CD14-positive monocyte (primary cell): ENCODE data around the gene AKT1. TPM values are rescaled to one million over a fixed set of nuclear protein-coding genes. Genes with fewer than 3 reads are reported as not detected.

Source experiments
- DNase-seq, 3 donors: peaks; one replicate each; pipeline ENCODE4 v3.0.0-alpha.2; 2011 to 2022
- H2AFZ ChIP-seq: 2 replicates; pipeline ENCODE4 v1.6.0; 2012; ENCODE audit warnings: mild to moderate bottlenecking, low read depth, low read length, inconsistent platforms; ENCODE audit not compliant: insufficient read depth, poor library complexity, severe bottlenecking
- H3K27ac ChIP-seq, 2 donors: 1 replicate in 1 of 2; 2 replicates in 1 of 2; pipeline ENCODE4 v1.5.1; 2012 to 2013; ENCODE audit warnings: low read length in 2 of 2, control low read depth in 1 of 2, inconsistent platforms in 1 of 2, low read depth in 1 of 2, mild to moderate bottlenecking in 1 of 2
- H3K27me3 ChIP-seq, 2 donors: one replicate each; pipeline versions ENCODE4 v1.6.0 to v1.6.1; 2011 to 2013; ENCODE audit warnings: low read length in 2 of 2; ENCODE audit not compliant: control insufficient read depth in 2 of 2, insufficient read depth in 2 of 2
- H3K36me3 ChIP-seq, 2 donors: replicated peaks in 1 of 2; 1 replicate in 1 of 2; 2 replicates in 1 of 2; pipeline versions ENCODE4 v1.5.1 to v1.6.1; 2012 to 2013; ENCODE audit warnings: low read length in 2 of 2, control low read depth in 1 of 2, inconsistent platforms in 1 of 2, mild to moderate bottlenecking in 1 of 2; ENCODE audit not compliant: insufficient read depth in 2 of 2, control insufficient read depth in 1 of 2
- H3K4me1 ChIP-seq, 2 donors: 1 replicate in 1 of 2; 2 replicates in 1 of 2; pipeline versions ENCODE4 v1.5.1 to v1.6.1; 2012 to 2013; ENCODE audit warnings: low read length in 2 of 2, control low read depth in 1 of 2, inconsistent platforms in 1 of 2, mild to moderate bottlenecking in 1 of 2, moderate library complexity in 1 of 2; ENCODE audit not compliant: insufficient read depth in 2 of 2, control insufficient read depth in 1 of 2
- H3K4me2 ChIP-seq: replicated peaks from 2 replicates; pipeline ENCODE3; 2012; ENCODE audit warnings: low read length, moderate library complexity, mild to moderate bottlenecking; ENCODE audit not compliant: poor library complexity, severe bottlenecking; ENCODE audit errors: extremely low read depth
- H3K4me3 ChIP-seq, 3 experiments: fragments of 200-600 bp in 1 of 3; sonication (generic) in 1 of 3; replicated peaks in 1 of 3; 1 replicate in 2 of 3; 2 replicates in 1 of 3; pipeline ENCODE4 v1.5.1; 2011 to 2013; ENCODE audit warnings: low read length in 3 of 3, mild to moderate bottlenecking in 3 of 3, control low read depth in 2 of 3, low read depth in 2 of 3, inconsistent platforms in 1 of 3, moderate library complexity in 1 of 3
- H3K79me2 ChIP-seq: 2 replicates; pipeline ENCODE4 v1.6.0; 2012; ENCODE audit warnings: mild to moderate bottlenecking, control low read depth, inconsistent platforms, low read length, moderate library complexity; ENCODE audit not compliant: insufficient read depth
- H3K9ac ChIP-seq: 2 replicates; pipeline ENCODE4 v1.6.0; 2017; ENCODE audit warnings: low read length, mild to moderate bottlenecking; ENCODE audit not compliant: insufficient read depth, poor library complexity, severe bottlenecking
- H3K9me3 ChIP-seq, 2 donors: replicated peaks in 1 of 2; 1 replicate in 1 of 2; 2 replicates in 1 of 2; pipeline versions ENCODE4 v1.5.1 to v1.6.1; 2012 to 2013; ENCODE audit warnings: low read length in 2 of 2, control low read depth in 1 of 2; ENCODE audit not compliant: control insufficient read depth in 1 of 2, insufficient read depth in 1 of 2
- H4K20me1 ChIP-seq: 2 replicates; pipeline ENCODE4 v1.6.0; 2012; ENCODE audit warnings: mild to moderate bottlenecking, low read length, control low read depth, moderate library complexity; ENCODE audit not compliant: insufficient read depth
- H3K27ac Mint-ChIP-seq, 7 donors: one replicate each; pipeline ENCODE4 v1.8.0; 2020; ENCODE audit warnings: mild to moderate bottlenecking in 7 of 7, mixed read lengths in 7 of 7, moderate library complexity in 6 of 7, inconsistent platforms in 2 of 7
- H3K27me3 Mint-ChIP-seq, 3 donors: one replicate each; pipeline ENCODE4 v1.8.0; 2021 to 2022; ENCODE audit warnings: low read depth in 3 of 3, mild to moderate bottlenecking in 3 of 3, mixed read lengths in 3 of 3, moderate library complexity in 3 of 3, inconsistent platforms in 1 of 3
- H3K36me3 Mint-ChIP-seq, 2 donors: one replicate each; pipeline ENCODE4 v1.8.0; 2020; ENCODE audit warnings: mixed read lengths in 2 of 2, inconsistent platforms in 1 of 2, mild to moderate bottlenecking in 1 of 2
- H3K4me1 Mint-ChIP-seq: one replicate; pipeline ENCODE4 v1.8.0; 2020; ENCODE audit warnings: mild to moderate bottlenecking, mixed read lengths
- H3K4me3 Mint-ChIP-seq, 2 donors: one replicate each; pipeline ENCODE4 v1.8.0; 2020; ENCODE audit warnings: mild to moderate bottlenecking in 2 of 2, mixed read lengths in 2 of 2, moderate library complexity in 1 of 2
- H3K9me3 Mint-ChIP-seq, 7 donors: one replicate each; pipeline ENCODE4 v1.8.0; 2020 to 2022; ENCODE audit warnings: mixed read lengths in 7 of 7, mild to moderate bottlenecking in 6 of 7, moderate library complexity in 6 of 7, inconsistent platforms in 2 of 7
- CTCF ChIP-seq: fragments of 200-600 bp; IDR thresholded peaks from one replicate; pipeline ENCODE4 v1.8.0; 2022; ENCODE audit warnings: antibody characterized with exemption, mild to moderate bottlenecking
- WGBS: methylation state at CpG from one replicate; pipeline ENCODE4 v1.1.5; 2013; ENCODE audit warnings: missing lambda C conversion rate; ENCODE audit not compliant: insufficient coverage; 5-methylcytosine and 5-hydroxymethylcytosine counted together
- intact Hi-C, 2 donors: fragments of 100-400 bp; cut with micrococcal nuclease; formaldehyde crosslinking; loops; one replicate each; pipeline versions ENCODE4 v1.15.0 to v1.15.1; 2023
- polyA minus RNA-seq: library from RNA; depleted of rRNA, polyadenylated mRNA; stranded (reverse); fragments of >200 nt; gene quantifications from 2 replicates; pipeline ENCODE4 v1.2.3, GENCODE V29; 2012
- polyA plus RNA-seq, 3 donors: library from polyadenylated mRNA; depleted of rRNA in 1 of 3; unstranded in 2 of 3; stranded (reverse) in 1 of 3; fragments of 300-500 nt in 2 of 3; fragments of >200 nt in 1 of 3; fragmentation: Illumina TruSeq in 2 of 3; gene quantifications; 1 replicate in 2 of 3; 2 replicates in 1 of 3; pipeline ENCODE4 v1.2.3, GENCODE V29; 2012 to 2021
- total RNA-seq, 12 experiments: library from RNA in 1 of 12; stranded (reverse) in 1 of 12; fragments of 120-200 nt in 1 of 12; gene quantifications; one replicate each; pipeline ENCODE4 v1.2.4 and lab custom pipeline; 2013 to 2026; ENCODE audit warnings: mixed read lengths in 6 of 12, inconsistent platforms in 1 of 12

AKT1 gene
- total RNA-seq (2013): 129 TPM
- polyA plus RNA-seq: 100 to 1,000 TPM in 1 of 3 donors, 10 to 100 TPM in 1, 1 to 10 TPM in 1; 7.2 to 180 (median 26.4) TPM
- polyA minus RNA-seq: 102 and 144 TPM in 2 replicates
- 25.8 to 115 (median 91.5) reads per million in 11 experiments for total RNA-seq (lab: John Stamatoyannopoulos, UW)

- Mint-ChIP-seq H3K36me3 (peaks cover 9 to 30% of the 10 kb centered on the region in 2 donors), H3K27me3 (peaks cover 19 to 40% (median 19%) of the 10 kb centered on the region in 3 donors), H3K4me3 (peak within 1 kb of the TSS; percentile 94 to 97), H3K4me1 (peaks cover 43% of the 10 kb centered on the region), H3K9me3 (peaks cover 0 to 2% (median 0%) of the 10 kb centered on the region in 7 donors), H3K27ac (peak within 1 kb of the TSS; percentile 31 to 82 (median 66))
- peaks cover 48% of the 10 kb centered on the region for H3K79me2 ChIP-seq
- peak in 2 of 3 donors; percentile 30 to 43 for DNase-seq
- H3K36me3 ChIP-seq: peaks cover 21% of the 10 kb centered on the region in 2 donors
- H3K4me1 ChIP-seq: peaks cover 31 to 42% of the 10 kb centered on the region in 2 donors
- no peak for TF ChIP-seq CTCF
- H3K4me2 ChIP-seq: peak within 1 kb of the TSS; percentile 96
- H3K9me3 ChIP-seq: no peaks in the 10 kb centered on the region
- intact Hi-C loops: loop anchor here (2.0 to 10.0 kb wide), 3 partner anchors 32 to 190 kb away; partner anchors contain the start of genes ADSS1 (in 1 of the 2) and CLBA1 (in 1 of the 2)
- peaks cover 0 to 24% of the 10 kb centered on the region in 2 donors for H3K27me3 ChIP-seq
- WGBS: under 1% methylated on average over 119 of the region's 124 CpGs
- H3K4me3 ChIP-seq: peak within 1 kb of the TSS; percentile 48 to 90 (median 80)
- H3K27ac ChIP-seq: peak within 1 kb of the TSS; percentile 18 to 73
- H2AFZ ChIP-seq: peak within 1 kb of the TSS; percentile 72
- peaks cover 47% of the 10 kb centered on the region for H4K20me1 ChIP-seq
- peak within 1 kb of the TSS; percentile 82 for H3K9ac ChIP-seq
These were observed at the start of gene AKT1 for GRCh38 chr14:104794993-104795780. AKT1 (minus strand) TSS chr14:104795748; CDS start chr14:104792643, 3,105 bp downstream.

- H4K20me1 ChIP-seq: no peaks in the 10 kb centered on the region
- H2AFZ ChIP-seq: no peak overlapping the region
- Mint-ChIP-seq H3K4me1 (no peaks in the 10 kb centered on the region), H3K36me3 (no peaks in the 10 kb centered on the region), H3K4me3 (peak overlapping the region in 1 of 2 donors; percentile 84), H3K27ac (no peak overlapping the region), H3K9me3 (peaks cover 0 to 6% (median 1%) of the 10 kb centered on the region in 7 donors), H3K27me3 (peaks cover 48 to 81% (median 80%) of the 10 kb centered on the region in 3 donors)
- H3K27ac ChIP-seq: no peak overlapping the region
- intact Hi-C loops: no loop called here
- DNase-seq: no peak
- H3K4me1 ChIP-seq: no peaks in the 10 kb centered on the region
- no peaks in the 10 kb centered on the region for H3K79me2 ChIP-seq
- 63% methylated on average over 1 of the region's 4 CpGs for WGBS
- no peaks in the 10 kb centered on the region for H3K36me3 ChIP-seq
- no peak overlapping the region for H3K9ac ChIP-seq
- TF ChIP-seq CTCF: no peak
- H3K9me3 ChIP-seq: peaks cover 0 to 9% of the 10 kb centered on the region in 2 donors
- no peak overlapping the region for H3K4me3 ChIP-seq
- no peak overlapping the region for H3K4me2 ChIP-seq
- H3K27me3 ChIP-seq: peaks cover 47 to 62% of the 10 kb centered on the region in 2 donors
These were observed 49.6 kb upstream of the AKT1 start for GRCh38 chr14:104845033-104845666.
